NB4 (cell line): ENCODE measurements around the gene ITPK1.
A peak's percentile ranks its signal among the peaks of the same experiment; 100 is the strongest.

Experiments
- DNase-seq: peaks from one replicate; pipeline ENCODE4 v3.0.0; 2010; ENCODE audit warnings: low read depth
- H3K4me3 ChIP-seq: one replicate; pipeline ENCODE4 v1.5.1; 2011; ENCODE audit warnings: mild to moderate bottlenecking, low read depth, low read length, moderate library complexity
- CTCF ChIP-seq: IDR thresholded peaks from one replicate; pipeline ENCODE4 v1.5.1; 2012; ENCODE audit warnings: low read depth, low read length
- MAX ChIP-seq: IDR thresholded peaks from 2 replicates; pipeline ENCODE4 v1.6.1; 2011; ENCODE audit warnings: low read depth, low read length
- MYC ChIP-seq: IDR thresholded peaks from 2 replicates; pipeline ENCODE4 v1.6.1; 2011; ENCODE audit warnings: low read depth, low read length
- POLR2A ChIP-seq: IDR thresholded peaks from 2 replicates; pipeline ENCODE4 v1.6.1; 2011; ENCODE audit warnings: mild to moderate bottlenecking; ENCODE audit not compliant: insufficient read length; ENCODE audit errors: extremely low read depth

Gene ITPK1

GRCh38 chr14:93023039-93023438 is 92.7 kb downstream of the ITPK1 start:
- DNase-seq = peak; percentile 67
- TF ChIP-seq MYC = no peak
- no peak for TF ChIP-seq CTCF
- no peak for TF ChIP-seq POLR2A
- TF ChIP-seq MAX = no peak
- H3K4me3 ChIP-seq = no peak overlapping the region

DNA sequence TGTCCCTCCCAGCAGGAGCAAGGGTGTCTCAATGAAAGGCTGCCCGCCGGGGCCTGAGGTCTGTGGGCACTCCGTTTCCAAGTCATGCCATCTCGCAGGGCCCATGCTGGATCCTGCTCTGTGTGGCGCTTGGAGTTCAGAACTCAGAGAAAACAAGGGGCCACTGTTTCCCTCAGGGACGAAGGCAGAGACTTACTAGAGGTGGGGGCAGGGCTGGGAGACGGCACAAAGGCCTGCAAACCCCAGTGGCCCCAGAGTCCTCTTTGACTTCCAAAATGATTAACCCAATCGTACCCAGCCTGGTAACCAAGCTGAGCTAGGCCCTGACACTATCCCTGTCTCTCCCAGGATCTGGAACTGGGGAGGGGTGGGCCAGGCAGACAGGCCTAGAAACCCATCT is 95.8 kb downstream of the ITPK1 start:
- DNase-seq = no peak
- no peak for TF ChIP-seq MYC
- TF ChIP-seq POLR2A = no peak
- TF ChIP-seq MAX = no peak
- no peak for TF ChIP-seq CTCF
- no peak overlapping the region for H3K4me3 ChIP-seq

DNA sequence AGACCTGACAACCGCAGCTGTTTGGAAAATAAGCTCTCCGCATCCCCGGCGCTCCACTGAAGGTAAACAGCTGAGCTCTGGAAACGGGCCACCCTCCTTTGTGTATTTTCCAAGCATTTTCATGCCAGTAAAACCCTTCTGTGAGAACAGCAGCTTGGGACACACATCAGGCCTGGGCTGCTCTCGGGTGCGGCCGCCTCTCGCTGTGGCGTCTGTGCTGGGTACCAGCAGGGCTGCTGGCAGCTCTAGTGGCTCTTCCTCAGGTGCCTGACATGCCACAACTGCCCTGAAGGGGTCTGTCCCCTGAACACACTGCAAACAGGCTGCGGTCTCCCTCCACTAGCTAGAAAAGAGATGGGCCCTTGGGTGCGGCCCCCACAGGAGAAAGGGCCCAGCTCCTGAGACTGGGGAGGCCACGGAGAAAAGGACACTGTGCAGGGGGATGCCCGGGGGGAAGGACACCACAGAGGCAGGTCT is 96.3 kb downstream of the ITPK1 start:
- DNase-seq = no peak
- no peak overlapping the region for H3K4me3 ChIP-seq
- TF ChIP-seq CTCF (no peak), POLR2A (no peak), MAX (no peak), MYC (no peak)

DNA sequence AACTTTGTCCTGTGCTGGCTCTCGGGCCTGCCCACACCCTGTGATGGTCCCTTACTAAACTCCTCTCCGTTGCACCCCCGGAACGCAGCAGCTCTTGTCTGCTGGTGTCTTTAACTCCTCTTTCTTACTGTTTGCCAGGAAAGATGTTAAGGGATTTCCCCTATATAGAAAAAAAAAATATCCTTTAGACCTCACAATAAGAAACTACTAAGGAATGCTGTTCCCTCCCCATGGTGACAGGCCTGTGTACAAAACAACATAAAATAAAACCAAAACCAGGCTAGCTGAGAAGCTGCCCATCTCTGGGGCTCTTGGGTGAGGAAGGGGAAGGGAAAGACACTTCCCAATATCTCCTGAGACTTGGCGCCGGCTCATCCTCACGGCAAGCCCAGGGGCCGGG is 97.4 kb downstream of the ITPK1 start:
- no peak for DNase-seq
- no peak overlapping the region for H3K4me3 ChIP-seq
- TF ChIP-seq MYC (no peak), MAX (no peak), CTCF (no peak), POLR2A (no peak)

GRCh38 chr14:93017898-93018297 is 97.8 kb downstream of the ITPK1 start:
- no peak for TF ChIP-seq POLR2A
- TF ChIP-seq MYC = no peak
- no peak for TF ChIP-seq MAX
- TF ChIP-seq CTCF = no peak
- H3K4me3 ChIP-seq = no peak overlapping the region
- no peak for DNase-seq
